Stimulated activated naive B cell treated with anti-CD40 and anti-IgM and Interleukin-4, amounts not matched to agents 10 μg/mL and 1 μg/mL and 100 μg/mL, for 72 hours (primary cell): ENCODE results near the gene STOX2.

Experiments
- ATAC-seq, 2 donors: fragments of 150-1000 bp; cut with Tn5 transposase; replicated peaks; 2 replicates each; pipeline ENCODE4 v1.10.0; 2021; ENCODE audit warnings: moderate library complexity in 1 of 2
- DNase-seq: peaks from one replicate; pipeline ENCODE4 v3.0.0; 2021
- H3K27ac Mint-ChIP-seq: one replicate; pipeline ENCODE4 v1.8.0; 2022; ENCODE audit warnings: mild to moderate bottlenecking, mixed read lengths
- H3K27me3 Mint-ChIP-seq, 2 donors: one replicate each; pipeline ENCODE4 v1.8.0; 2022; ENCODE audit warnings: mixed read lengths in 2 of 2
- H3K36me3 Mint-ChIP-seq, 2 donors: one replicate each; pipeline ENCODE4 v1.8.0; 2022; ENCODE audit warnings: mixed read lengths in 2 of 2, mild to moderate bottlenecking in 1 of 2
- H3K4me1 Mint-ChIP-seq, 2 donors: one replicate each; pipeline ENCODE4 v1.8.0; 2022; ENCODE audit warnings: mixed read lengths in 2 of 2, mild to moderate bottlenecking in 1 of 2
- H3K4me3 Mint-ChIP-seq, 2 donors: one replicate each; pipeline ENCODE4 v1.8.0; 2022; ENCODE audit warnings: mild to moderate bottlenecking in 2 of 2, mixed read lengths in 2 of 2, moderate library complexity in 1 of 2
- H3K9me3 Mint-ChIP-seq, 2 donors: one replicate each; pipeline ENCODE4 v1.8.0; 2022; ENCODE audit warnings: mixed read lengths in 2 of 2, mild to moderate bottlenecking in 1 of 2

Gene STOX2

DNA sequence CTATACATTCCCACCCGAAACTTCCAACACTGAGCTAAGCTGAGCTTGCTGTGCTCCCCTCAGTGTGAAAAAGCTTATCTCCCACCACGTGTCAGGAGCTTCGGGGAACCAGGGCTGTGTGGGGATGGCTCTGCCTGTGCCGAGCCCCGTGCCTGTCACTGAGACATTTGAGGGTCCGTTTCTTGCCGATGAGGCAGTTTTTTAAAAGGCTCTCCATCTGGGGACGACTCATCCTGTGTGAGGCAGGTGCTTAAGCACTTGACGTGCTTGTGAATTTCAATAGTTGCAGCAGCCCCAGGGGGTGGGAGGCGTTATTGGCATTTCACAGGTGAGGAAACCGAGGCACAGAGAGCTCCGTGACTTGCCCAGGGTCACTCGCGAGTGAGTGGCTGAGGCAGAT, 151.8 kb downstream of the STOX2 start:
- DNase-seq (no peak), ATAC-seq (no peak)
- no peaks in the 10 kb centered on the region for H3K36me3 Mint-ChIP-seq
- peaks cover 5 to 6% of the 10 kb centered on the region in 2 donors for H3K27me3 Mint-ChIP-seq
- H3K9me3 Mint-ChIP-seq, result peaks cover 0 to under 1% of the 10 kb centered on the region in 2 donors
- no peak overlapping the region for H3K27ac Mint-ChIP-seq
- no peaks in the 10 kb centered on the region for H3K4me1 Mint-ChIP-seq
- H3K4me3 Mint-ChIP-seq, result no peak overlapping the region

DNA sequence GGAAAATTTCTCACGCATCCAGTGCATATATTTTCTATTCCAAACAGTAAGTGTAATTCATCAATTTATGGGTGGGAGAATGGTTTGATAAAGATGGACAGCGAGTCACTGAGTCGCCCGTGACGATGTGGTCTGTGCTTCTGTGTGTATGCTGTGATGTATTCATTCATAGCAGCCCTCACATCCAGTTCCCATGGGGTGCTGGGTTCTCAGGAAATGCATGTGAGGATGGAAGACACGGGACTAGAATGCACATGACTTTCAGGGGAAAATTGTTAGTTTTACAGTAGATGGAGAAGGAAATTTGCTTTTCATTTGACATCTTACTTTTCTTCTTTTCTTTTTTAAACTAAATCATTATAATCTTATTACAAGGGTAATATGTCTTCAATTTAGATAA, 152.9 kb downstream of the STOX2 start:
- H3K36me3 Mint-ChIP-seq, result no peaks in the 10 kb centered on the region
- H3K27me3 Mint-ChIP-seq, result peaks cover 1 to 6% of the 10 kb centered on the region in 2 donors
- no peak for ATAC-seq

GRCh38 chr4:184059099-184059498, 154.0 kb downstream of the STOX2 start:
- Mint-ChIP-seq H3K36me3 (no peaks in the 10 kb centered on the region), H3K27me3 (peaks cover 0 to 6% of the 10 kb centered on the region in 2 donors), H3K27ac (no peak overlapping the region), H3K4me1 (no peaks in the 10 kb centered on the region), H3K4me3 (no peak overlapping the region), H3K9me3 (no peaks in the 10 kb centered on the region)
- DNase-seq, result no peak
- ATAC-seq, result no peak

More for the DNA sequence above, 152.9 kb downstream of the STOX2 start:
- Mint-ChIP-seq H3K4me3 (no peak overlapping the region), H3K4me1 (no peaks in the 10 kb centered on the region), H3K9me3 (no peaks in the 10 kb centered on the region), H3K27ac (no peak overlapping the region)
- no peak for DNase-seq

DNA sequence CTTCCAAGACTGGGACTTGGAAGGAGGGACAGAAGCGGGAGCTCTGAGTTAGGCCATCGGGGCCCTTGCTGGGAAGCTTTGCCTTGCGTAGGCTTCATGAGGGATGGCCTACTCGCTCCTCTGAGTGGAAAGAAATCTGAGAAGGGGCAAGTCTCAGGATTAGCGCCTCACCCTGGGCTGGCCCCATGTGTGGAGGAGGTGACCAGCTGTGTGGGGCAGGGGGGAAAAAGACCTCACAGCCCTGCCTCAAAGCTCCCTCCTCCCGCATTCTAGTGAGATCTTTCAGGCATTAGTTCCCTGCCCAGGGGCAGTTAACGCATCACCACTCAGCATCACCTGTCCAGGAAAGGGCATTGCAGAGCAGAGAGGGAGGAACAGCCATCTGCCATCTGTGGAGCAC, 156.5 kb downstream of the STOX2 start:
- ATAC-seq, result no peak
- Mint-ChIP-seq H3K4me3 (no peak overlapping the region), H3K9me3 (no peaks in the 10 kb centered on the region), H3K36me3 (no peaks in the 10 kb centered on the region), H3K27ac (no peak overlapping the region), H3K27me3 (peaks cover 0 to 4% of the 10 kb centered on the region in 2 donors), H3K4me1 (no peaks in the 10 kb centered on the region)
- no peak for DNase-seq

DNA sequence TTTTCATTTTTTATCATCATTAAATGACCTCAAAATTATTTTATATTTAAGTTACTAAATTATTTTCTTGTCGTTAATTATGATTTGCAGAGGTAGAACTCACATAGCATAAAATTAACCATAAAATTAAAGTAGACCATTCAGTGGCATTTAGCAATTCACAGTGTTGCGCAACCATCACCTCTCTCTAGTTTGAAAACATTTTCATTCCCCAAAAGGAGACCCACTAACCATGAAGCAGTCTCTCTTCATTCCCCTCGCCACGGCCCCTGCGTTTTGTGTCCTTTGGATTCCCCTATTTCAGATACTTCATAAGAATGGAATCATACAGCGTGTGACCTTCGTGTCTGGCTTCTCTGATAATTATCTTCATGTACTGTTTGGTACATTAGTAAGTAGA, 157.7 kb downstream of the STOX2 start:
- H3K27ac Mint-ChIP-seq, result no peak overlapping the region
- no peak overlapping the region for H3K4me3 Mint-ChIP-seq
- no peaks in the 10 kb centered on the region for H3K9me3 Mint-ChIP-seq
- H3K36me3 Mint-ChIP-seq, result no peaks in the 10 kb centered on the region
- DNase-seq (no peak), ATAC-seq (no peak)
- peaks cover 0 to 4% of the 10 kb centered on the region in 2 donors for H3K27me3 Mint-ChIP-seq
- no peaks in the 10 kb centered on the region for H3K4me1 Mint-ChIP-seq

- Mint-ChIP-seq H3K4me1 (no peaks in the 10 kb centered on the region), H3K4me3 (no peak overlapping the region), H3K27ac (no peak overlapping the region), H3K36me3 (no peaks in the 10 kb centered on the region), H3K9me3 (no peaks in the 10 kb centered on the region), H3K27me3 (peaks cover 0 to 4% of the 10 kb centered on the region in 2 donors)
- ATAC-seq (no peak), DNase-seq (no peak)
Measured at GRCh38 chr4:184064877-184065276, 159.8 kb downstream of the STOX2 start.

GRCh38 chr4:184066584-184067300, 161.6 kb downstream of the STOX2 start:
- H3K4me1 Mint-ChIP-seq, result no peaks in the 10 kb centered on the region
- H3K27me3 Mint-ChIP-seq, result peaks cover 0 to 4% of the 10 kb centered on the region in 2 donors
- H3K4me3 Mint-ChIP-seq, result no peak overlapping the region
- H3K36me3 Mint-ChIP-seq, result no peaks in the 10 kb centered on the region
- H3K9me3 Mint-ChIP-seq, result peaks cover 3% of the 10 kb centered on the region in 2 donors
- DNase-seq (no peak), ATAC-seq (no peak)
- no peak overlapping the region for H3K27ac Mint-ChIP-seq

GRCh38 chr4:184067931-184068554, 162.9 kb downstream of the STOX2 start:
- no peak overlapping the region for H3K27ac Mint-ChIP-seq
- H3K9me3 Mint-ChIP-seq, result peaks cover 5 to 8% of the 10 kb centered on the region in 2 donors
- no peak overlapping the region for H3K4me3 Mint-ChIP-seq
- DNase-seq, result no peak
- H3K36me3 Mint-ChIP-seq, result no peaks in the 10 kb centered on the region
- peaks cover 0 to 4% of the 10 kb centered on the region in 2 donors for H3K27me3 Mint-ChIP-seq
- no peak for ATAC-seq
- H3K4me1 Mint-ChIP-seq, result no peaks in the 10 kb centered on the region
